ENCODE results near the gene SMIM14. TPM values are rescaled to one million over a fixed set of nuclear protein-coding genes. Genes with fewer than 3 reads are reported as not detected.
"Not testable (repeated sequence)": the region's sequence is repeated elsewhere in the genome, so short reads cannot be mapped to it uniquely, and the experiment has no call there.

Gene SMIM14
- total and polyA plus RNA-seq, 2 donors (not counting 1 experiment from before 2014, with no cell fraction given) = 39.0 to 41.4 TPM

DNA sequence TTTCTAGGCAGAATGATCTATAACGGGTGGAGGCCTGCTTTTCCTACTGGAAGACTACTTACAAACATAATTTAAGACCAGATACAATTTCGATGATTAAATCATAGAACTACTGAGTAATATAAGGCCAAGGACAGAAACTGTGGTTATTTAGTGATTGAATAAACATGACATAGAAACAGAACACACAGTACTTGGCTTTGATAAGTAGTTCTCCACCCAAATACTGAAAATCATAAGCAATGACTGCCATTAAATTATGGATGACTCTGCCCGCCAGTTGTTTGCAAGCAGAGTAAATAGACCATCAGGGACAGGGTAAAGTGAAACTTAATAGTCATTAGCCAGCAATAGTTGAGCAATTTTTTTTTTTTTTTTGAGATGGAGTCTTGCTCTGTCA lies 17.2 kb upstream of the SMIM14 start:
- Histone ChIP-seq H2AFZ (ENCODE audit: low read length) (no peak overlapping the region), H3K9ac (ENCODE audit: insufficient read depth, low read length) (no peak overlapping the region), H3K36me3 (ENCODE audit: control insufficient read depth, insufficient read depth, low read length) (no peaks in the 10 kb centered on the region), H4K20me1 (ENCODE audit: control insufficient read depth, extremely low read depth, insufficient read depth, low read length) (no peaks in the 10 kb centered on the region), H3K27me3 (ENCODE audit: control insufficient read depth, insufficient read depth, low read length) (no peaks in the 10 kb centered on the region), H3K4me2 (ENCODE audit: extremely low read depth, insufficient read depth, low read length) (no peak overlapping the region), H3K9me3 (ENCODE audit: control insufficient read depth, insufficient read depth, low read depth, low read length) (no peaks in the 10 kb centered on the region), H3K4me3 (replicated peaks in 1 of 4; ENCODE audit: control extremely low read depth in 1 of 4, insufficient read depth in 1 of 4, low read depth in 3 of 4, low read length in 4 of 4) (no peak overlapping the region), H3K27ac (ENCODE audit: insufficient read depth, low read length) (no peak overlapping the region), H3K79me2 (ENCODE audit: control insufficient read depth, insufficient read depth, low read length) (no peaks in the 10 kb centered on the region), H3K4me1 (ENCODE audit: control insufficient read depth, extremely low read depth, insufficient read depth, low read length) (no peaks in the 10 kb centered on the region)
- peak in 1 of 2 donors; percentile 91 for DNase-seq (ENCODE audit: low read depth in 2 of 2)
- TF ChIP-seq, protein P1, sequence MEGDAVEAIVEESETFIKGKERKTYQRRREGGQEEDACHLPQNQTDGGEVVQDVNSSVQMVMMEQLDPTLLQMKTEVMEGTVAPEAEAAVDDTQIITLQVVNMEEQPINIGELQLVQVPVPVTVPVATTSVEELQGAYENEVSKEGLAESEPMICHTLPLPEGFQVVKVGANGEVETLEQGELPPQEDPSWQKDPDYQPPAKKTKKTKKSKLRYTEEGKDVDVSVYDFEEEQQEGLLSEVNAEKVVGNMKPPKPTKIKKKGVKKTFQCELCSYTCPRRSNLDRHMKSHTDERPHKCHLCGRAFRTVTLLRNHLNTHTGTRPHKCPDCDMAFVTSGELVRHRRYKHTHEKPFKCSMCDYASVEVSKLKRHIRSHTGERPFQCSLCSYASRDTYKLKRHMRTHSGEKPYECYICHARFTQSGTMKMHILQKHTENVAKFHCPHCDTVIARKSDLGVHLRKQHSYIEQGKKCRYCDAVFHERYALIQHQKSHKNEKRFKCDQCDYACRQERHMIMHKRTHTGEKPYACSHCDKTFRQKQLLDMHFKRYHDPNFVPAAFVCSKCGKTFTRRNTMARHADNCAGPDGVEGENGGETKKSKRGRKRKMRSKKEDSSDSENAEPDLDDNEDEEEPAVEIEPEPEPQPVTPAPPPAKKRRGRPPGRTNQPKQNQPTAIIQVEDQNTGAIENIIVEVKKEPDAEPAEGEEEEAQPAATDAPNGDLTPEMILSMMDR (conservative IDR thresholded peaks at IDR 0.05 in 1 of 2, IDR thresholded peaks at IDR 0.05 in 1 of 2; ENCODE audit: low read depth in 1 of 2, low read length in 2 of 2) = no peak
- no peak for TF ChIP-seq EZH2 (IDR thresholded peaks at IDR 0.05; ENCODE audit: low read length, missing control alignments)

DNA sequence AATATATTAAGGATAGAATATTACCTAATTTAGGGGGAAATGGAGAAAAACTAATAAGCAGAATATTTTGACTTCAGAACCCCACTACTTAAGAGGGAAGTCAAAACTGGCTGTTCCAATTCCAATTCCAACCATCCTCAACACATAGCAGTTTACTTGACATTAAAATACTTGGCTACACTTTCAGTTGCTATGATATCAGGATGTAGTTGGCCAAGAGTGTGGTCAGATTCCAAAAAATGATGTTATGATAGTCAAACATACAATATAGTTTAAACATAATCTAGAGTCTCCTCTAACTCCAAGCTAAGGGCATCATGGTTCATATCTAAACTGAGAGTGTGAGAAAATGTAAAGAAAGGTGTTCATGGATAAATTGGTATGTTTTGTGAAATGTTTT lies 16.5 kb upstream of the SMIM14 start:
- Histone ChIP-seq H3K9ac (ENCODE audit: insufficient read depth, low read length) (no peak overlapping the region), H3K27me3 (ENCODE audit: control insufficient read depth, insufficient read depth, low read length) (no peaks in the 10 kb centered on the region), H3K79me2 (ENCODE audit: control insufficient read depth, insufficient read depth, low read length) (no peaks in the 10 kb centered on the region), H3K4me2 (ENCODE audit: extremely low read depth, insufficient read depth, low read length) (no peak overlapping the region), H4K20me1 (ENCODE audit: control insufficient read depth, extremely low read depth, insufficient read depth, low read length) (no peaks in the 10 kb centered on the region), H3K27ac (ENCODE audit: insufficient read depth, low read length) (no peak overlapping the region), H2AFZ (ENCODE audit: low read length) (no peak overlapping the region), H3K9me3 (ENCODE audit: control insufficient read depth, insufficient read depth, low read depth, low read length) (no peaks in the 10 kb centered on the region), H3K4me3 (replicated peaks in 1 of 4; ENCODE audit: control extremely low read depth in 1 of 4, insufficient read depth in 1 of 4, low read depth in 3 of 4, low read length in 4 of 4) (no peak overlapping the region), H3K4me1 (ENCODE audit: control insufficient read depth, extremely low read depth, insufficient read depth, low read length) (no peaks in the 10 kb centered on the region), H3K36me3 (ENCODE audit: control insufficient read depth, insufficient read depth, low read length) (no peaks in the 10 kb centered on the region)
- TF ChIP-seq, protein P1 (conservative IDR thresholded peaks at IDR 0.05 in 1 of 2, IDR thresholded peaks at IDR 0.05 in 1 of 2; ENCODE audit: low read depth in 1 of 2, low read length in 2 of 2) = no peak
- TF ChIP-seq EZH2 (IDR thresholded peaks at IDR 0.05; ENCODE audit: low read length, missing control alignments) = no peak
- peak in 1 of 2 donors; percentile 66 for DNase-seq (ENCODE audit: low read depth in 2 of 2)

DNA sequence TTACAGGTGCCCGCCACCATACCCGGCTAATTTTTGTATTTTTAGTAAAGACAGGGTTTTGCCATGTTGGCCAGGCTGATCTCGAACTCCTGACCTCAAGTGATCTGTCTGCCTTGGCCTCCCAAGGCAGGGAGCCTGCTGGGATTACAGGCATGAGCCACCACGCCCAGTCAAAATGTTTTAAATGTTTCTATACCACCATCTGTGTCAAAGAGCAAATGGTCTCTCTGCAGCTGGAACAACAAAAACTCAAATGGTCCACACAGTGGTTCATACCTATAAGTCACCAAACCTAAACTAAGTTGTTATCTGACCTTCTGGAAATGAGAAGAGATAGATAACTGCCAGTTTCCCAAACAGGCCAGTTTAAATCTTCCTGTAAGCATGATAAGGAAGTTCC lies 12.9 kb upstream of the SMIM14 start:
- H4K20me1 ChIP-seq (ENCODE audit: control insufficient read depth, extremely low read depth, insufficient read depth, low read length); H3K9ac ChIP-seq (ENCODE audit: insufficient read depth, low read length); H3K9me3 ChIP-seq (ENCODE audit: control insufficient read depth, insufficient read depth, low read depth, low read length); H3K27me3 ChIP-seq (ENCODE audit: control insufficient read depth, insufficient read depth, low read length); H3K27ac ChIP-seq (ENCODE audit: insufficient read depth, low read length); H3K4me3 ChIP-seq (replicated peaks in 1 of 4; ENCODE audit: control extremely low read depth in 1 of 4, insufficient read depth in 1 of 4, low read depth in 3 of 4, low read length in 4 of 4); H2AFZ ChIP-seq (ENCODE audit: low read length); H3K4me1 ChIP-seq (ENCODE audit: control insufficient read depth, extremely low read depth, insufficient read depth, low read length); H3K36me3 ChIP-seq (ENCODE audit: control insufficient read depth, insufficient read depth, low read length); H3K79me2 ChIP-seq (ENCODE audit: control insufficient read depth, insufficient read depth, low read length); H3K4me2 ChIP-seq (ENCODE audit: extremely low read depth, insufficient read depth, low read length): not testable (repeated sequence)
- DNase-seq (ENCODE audit: low read depth in 2 of 2) = peak in 1 of 2 donors; percentile 15
